GM21529 (cell line): Measurements from ENCODE around the gene POTEJ.
A peak's percentile ranks its signal among the peaks of the same experiment; 100 is the strongest.
"Not testable (repeated sequence)": the region's sequence is repeated elsewhere in the genome, so short reads cannot be mapped to it uniquely, and the experiment has no call there.

Source experiments
- ATAC-seq: cut with Tn5 transposase; IDR thresholded peaks from one replicate; pipeline ENCODE4 v1.9.1; 2021; ENCODE audit not compliant: unreplicated experiment

POTEJ gene

DNA sequence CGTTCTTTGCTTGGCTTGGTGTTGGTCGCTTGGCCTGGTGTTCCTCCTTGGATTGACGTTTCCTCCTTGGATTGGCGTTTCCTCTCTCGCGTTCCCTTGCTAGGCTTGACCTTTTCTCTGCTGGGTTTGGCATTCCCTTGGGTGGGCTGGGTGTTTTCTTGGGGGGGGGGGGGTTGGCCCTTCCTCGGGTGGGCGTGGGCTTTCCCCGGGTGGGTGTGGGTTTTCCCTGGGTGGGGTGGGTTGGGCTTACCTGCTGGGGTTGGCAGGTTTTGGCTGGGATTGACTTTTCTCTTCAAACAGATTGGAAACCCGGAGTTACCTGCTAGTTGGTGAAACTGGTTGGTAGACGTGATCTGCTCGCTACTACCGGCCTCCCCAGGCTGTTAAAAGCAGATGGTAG, at the start of gene POTEJ:
POTEJ (plus strand) TSS at position 301 of the 400 bp plus-strand sequence; CDS start at position 394, 93 bp downstream.
- ATAC-seq, result not testable (repeated sequence)

- not testable (repeated sequence) for ATAC-seq
Measured at GRCh38 chr2:130566165-130566564, 45.1 kb upstream of the POTEJ start.

DNA sequence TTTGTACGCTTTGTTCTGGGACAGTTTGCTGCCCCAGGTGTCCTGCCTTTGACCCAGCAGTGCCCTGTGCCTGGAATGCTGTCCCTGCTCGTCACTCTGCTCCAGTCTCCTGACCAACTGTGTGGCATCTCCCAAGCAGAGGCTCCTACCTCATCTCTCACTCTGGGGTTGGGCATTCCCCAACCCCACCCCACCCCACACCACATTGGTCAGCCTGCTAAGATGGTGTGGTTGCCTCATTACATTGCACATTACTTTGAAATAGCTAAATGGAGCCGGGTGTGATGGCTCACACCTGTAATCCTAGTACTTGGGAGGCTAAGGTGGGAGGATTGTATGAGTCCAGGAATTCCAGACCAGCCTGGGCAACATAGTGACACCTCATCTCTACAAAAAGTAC, 39.3 kb upstream of the POTEJ start:
- not testable (repeated sequence) for ATAC-seq

DNA sequence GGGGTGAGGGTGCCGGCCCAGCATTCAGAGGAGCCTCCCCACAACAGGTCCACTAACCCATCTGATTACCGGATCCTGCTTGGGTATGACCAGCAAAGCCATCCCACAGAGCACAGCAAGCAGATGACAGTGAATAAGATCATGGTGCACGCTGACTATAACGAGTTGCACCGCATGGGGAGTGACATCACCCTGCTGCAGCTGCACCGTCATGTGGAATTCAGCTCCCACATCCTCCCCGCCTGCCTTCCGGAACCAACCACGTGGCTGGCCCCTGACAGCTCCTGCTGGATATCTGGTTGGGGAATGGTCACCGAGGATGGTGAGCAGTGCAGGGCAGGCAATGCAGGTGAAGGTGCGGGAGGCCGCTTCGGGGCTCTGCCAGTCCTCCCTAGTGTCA, 37.0 kb upstream of the POTEJ start:
- not testable (repeated sequence) for ATAC-seq

GRCh38 chr2:130576209-130576784, 34.9 kb upstream of the POTEJ start:
- not testable (repeated sequence) for ATAC-seq

DNA sequence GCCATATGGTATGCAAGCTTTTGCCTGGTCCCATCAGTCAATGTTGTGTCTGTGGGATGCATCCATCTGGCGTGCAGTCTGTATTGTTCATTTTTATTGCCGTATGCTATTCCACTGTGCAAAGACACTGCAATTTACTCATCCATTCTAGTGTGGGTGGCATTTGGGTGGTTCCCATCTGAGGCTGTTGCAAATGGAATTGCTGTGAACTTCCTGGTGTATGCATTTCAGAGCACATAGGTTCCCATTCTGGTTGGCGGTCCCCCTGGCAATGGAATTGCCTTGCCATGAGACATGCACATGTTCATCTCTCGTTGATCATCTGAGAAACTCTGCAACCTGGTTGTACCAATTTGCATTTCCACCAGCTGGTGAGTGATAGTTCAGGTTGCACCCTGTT, 33.7 kb upstream of the POTEJ start:
- ATAC-seq, result not testable (repeated sequence)

- not testable (repeated sequence) for ATAC-seq
Measured at GRCh38 chr2:130579121-130579520, 32.1 kb upstream of the POTEJ start.

DNA sequence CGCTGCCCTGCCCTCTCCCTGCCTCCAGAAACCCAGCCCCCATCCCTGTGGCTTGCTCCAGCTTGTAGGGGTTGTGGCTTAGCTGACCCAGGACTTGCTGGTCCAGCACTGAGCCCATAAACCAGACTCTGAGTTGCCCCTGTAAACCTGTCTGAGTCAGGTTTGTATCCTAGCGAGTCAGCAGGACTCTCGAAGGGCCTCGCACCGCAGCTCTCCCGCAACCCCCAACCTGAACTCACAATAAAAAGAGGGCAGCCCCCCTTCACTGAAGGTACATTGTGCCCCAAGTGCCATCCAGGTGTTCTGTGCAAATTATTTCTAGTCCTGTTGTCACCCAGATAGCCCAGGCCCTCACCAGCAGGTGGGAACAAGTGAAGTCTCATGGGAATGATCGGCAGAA, 29.7 kb upstream of the POTEJ start:
- not testable (repeated sequence) for ATAC-seq

DNA sequence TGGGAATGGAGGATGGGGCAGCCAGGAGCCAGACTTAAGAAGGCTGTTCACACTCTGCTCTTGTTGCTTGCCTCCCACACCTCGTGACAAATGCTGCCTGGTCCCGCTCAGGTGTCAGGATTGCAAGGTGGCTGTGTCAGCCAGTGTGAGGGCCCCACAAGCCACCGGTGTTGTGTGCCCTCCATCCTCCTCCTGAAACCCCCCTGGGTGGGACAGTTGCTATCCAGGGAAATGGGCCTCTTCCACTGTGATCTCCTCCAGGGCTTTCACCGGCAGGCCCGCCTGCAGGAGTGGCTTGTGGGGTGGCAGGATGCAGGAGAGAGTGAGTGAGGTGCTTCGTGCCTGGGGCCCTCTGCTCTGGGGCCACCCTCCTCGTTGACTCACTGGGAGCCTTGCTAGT, 28.3 kb upstream of the POTEJ start:
- not testable (repeated sequence) for ATAC-seq

DNA sequence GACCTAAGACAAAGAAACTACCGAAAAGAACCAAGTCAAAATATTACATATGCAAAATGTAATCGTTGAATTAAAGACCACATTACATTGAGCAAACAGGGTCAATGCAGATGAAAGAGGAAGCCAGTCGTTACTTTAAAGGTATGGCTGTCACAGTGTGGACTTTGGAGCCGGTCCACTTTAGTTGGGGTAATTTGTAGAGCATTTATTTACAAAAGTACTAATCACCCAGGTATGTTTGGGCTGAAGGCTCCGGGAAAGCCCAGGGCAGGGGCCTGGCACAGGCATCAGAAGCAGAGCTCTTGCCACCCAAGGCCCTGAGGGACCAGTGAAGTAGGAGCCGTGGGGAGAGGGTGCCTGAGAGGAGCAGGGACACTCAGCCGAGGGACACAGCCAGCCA, 27.7 kb upstream of the POTEJ start:
- not testable (repeated sequence) for ATAC-seq

DNA sequence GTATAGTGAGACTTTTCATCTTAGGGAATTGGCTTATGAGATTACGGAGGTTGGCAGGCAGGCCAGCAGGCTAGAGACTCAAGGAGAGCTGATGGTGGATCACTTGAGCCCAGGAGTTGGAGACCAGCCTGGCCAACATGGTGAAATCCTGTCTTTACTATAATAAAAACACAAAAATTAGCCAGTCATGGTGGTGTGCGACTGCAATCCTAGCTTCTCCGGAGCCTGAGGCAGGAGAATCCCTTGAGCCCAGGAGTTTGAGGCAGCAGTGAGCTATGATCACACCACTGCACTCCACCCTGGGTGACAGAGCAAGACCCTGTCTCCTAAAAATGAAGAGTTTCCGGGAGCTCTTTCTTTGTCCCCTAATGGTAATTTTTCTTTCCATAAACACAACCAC, 26.5 kb upstream of the POTEJ start:
- not testable (repeated sequence) for ATAC-seq

DNA sequence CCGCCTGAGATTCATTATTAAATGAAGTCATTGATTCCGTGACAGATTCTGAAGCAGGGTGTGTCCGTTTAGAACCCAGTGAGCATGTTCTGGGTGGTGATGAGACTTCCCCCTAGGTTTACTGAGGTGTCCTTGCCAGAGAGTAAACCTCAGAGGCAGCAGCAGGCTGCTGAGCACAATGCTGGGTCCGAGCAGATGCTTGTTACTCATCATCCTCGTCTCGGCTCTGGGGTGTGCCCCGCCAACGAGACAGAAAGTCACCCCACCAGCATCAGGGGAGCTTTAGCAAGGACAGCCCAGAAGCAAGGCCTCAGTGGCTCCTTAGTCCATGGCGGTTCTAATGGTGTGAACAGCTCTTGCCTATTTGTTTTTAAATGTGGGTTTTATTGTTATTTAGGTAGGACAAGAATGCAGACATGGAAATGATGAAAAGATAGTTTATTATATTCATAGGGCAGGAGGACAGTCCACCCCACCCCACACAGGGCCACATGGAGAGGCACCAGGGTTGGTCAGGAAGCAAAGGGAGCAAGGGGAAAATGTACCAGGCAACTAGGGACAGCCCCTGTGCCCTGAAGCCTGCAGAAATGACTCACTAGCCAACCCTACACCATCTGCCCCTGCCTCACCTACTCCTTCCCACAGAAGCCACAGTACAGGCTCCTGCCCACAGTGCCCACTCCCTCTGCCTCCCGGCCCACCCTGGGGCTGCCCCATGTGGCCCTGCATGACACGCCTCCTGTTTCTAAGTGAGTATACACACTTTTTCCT, 22.4 kb upstream of the POTEJ start:
- ATAC-seq, result peak; percentile 86

- ATAC-seq, result not testable (repeated sequence)
Measured at GRCh38 chr2:130590170-130590841, 20.9 kb upstream of the POTEJ start.

DNA sequence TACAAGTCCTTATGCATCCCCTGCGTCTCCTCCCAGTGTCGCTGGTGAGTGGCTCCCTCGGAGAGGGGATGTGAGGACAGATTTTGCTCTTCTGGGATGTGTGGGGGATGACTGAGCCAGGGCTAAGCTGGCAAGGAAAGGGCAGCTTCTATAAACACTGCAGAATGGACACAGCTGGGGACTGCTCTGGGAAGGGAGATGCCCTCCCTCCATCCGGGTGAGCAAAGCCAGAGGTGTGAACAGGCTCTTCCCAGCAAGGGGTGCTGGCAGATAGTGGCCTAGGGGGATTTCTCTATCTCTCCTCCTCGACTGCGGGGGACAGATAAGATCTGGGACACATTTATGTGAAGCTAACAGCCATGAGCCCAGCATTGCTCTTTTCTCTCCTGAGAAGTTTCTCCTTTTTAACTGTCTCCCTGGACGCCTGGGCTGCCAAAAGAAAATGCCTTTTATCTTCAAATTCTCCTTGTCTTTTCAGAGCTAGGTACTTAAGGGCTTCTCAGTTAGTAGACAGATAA, 20.3 kb upstream of the POTEJ start:
- not testable (repeated sequence) for ATAC-seq

GRCh38 chr2:130592791-130593414, 18.3 kb upstream of the POTEJ start:
- not testable (repeated sequence) for ATAC-seq

- ATAC-seq, result not testable (repeated sequence)
Measured at GRCh38 chr2:130594011-130594410, 17.2 kb upstream of the POTEJ start.

- not testable (repeated sequence) for ATAC-seq
Measured at GRCh38 chr2:130596757-130597156, 14.5 kb upstream of the POTEJ start.

DNA sequence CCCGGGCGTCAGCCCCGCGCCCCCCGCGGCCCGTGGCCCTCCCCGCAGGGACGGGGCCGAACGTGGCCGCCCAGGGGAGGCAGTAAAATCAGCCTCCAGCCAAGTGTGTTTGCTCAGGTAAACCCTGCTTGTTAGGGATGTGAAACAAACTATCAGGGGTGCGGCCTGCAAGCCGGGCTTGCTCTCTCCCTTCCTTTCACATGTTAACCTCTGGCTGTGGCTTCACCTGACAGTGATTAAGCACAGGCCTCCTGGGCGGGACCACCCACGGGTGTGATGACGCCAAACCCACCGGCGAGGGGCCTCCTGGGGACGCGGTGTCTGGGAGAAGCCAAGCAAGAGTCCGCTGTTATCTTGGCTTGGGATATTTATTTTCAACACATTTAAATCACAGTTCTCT, 13.2 kb upstream of the POTEJ start:
- ATAC-seq, result not testable (repeated sequence)

- ATAC-seq, result not testable (repeated sequence)
Measured at GRCh38 chr2:130598463-130598862, 12.8 kb upstream of the POTEJ start.

- ATAC-seq, result not testable (repeated sequence)
Measured at GRCh38 chr2:130599393-130599792, 11.8 kb upstream of the POTEJ start, which contains the start of gene CFC1. TSS of gene CFC1 (minus strand) at chr2:130599575. CDS start at chr2:130599287, 288 bp downstream.

- ATAC-seq, result not testable (repeated sequence)
Measured at GRCh38 chr2:130599926-130600325, 11.3 kb upstream of the POTEJ start.
